Testis (tissue), 2 donors: ENCODE measurements around the gene AVL9.
"Not testable (repeated sequence)": the region's sequence is repeated elsewhere in the genome, so short reads cannot be mapped to it uniquely, and the experiment has no call there.

Source experiments
- POLR2A ChIP-seq: fragments of 450-650 bp; IDR thresholded peaks from one replicate; pipeline ENCODE4 v1.6.1; 2017; ENCODE audit warnings: antibody characterized with exemption, mild to moderate bottlenecking, moderate library complexity
- TF ChIP-seq, protein P1 (sequence below), 3 experiments: fragments of 450-650 bp in 2 of 3; fragments of 200-600 bp in 1 of 3; sonication (generic) in 1 of 3; IDR thresholded peaks; one replicate each; pipeline ENCODE4 v1.5.1; 2016 to 2019; ENCODE audit warnings: antibody characterized with exemption in 3 of 3, mild to moderate bottlenecking in 2 of 3, moderate library complexity in 1 of 3

DNA sequence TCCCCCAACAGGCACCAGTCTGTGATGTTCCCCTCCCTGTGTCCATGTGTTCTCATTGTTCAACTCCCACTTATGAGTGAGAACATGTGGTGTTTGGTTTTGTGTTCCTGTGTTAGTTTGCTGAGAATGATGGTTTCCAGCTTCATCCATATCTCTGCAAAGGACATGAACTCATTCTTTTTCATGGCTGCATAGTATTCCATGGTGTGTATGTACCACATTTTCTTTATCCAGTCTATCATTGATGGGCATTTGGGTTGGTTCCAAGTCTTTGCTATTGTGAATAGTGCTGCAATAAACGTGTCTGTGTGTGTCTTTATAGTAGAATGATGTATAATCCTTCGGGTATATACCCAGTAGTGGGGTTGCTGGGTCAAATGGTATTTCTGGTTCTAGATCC is 4.5 kb downstream of the AVL9 start:
- TF ChIP-seq, protein P1, sequence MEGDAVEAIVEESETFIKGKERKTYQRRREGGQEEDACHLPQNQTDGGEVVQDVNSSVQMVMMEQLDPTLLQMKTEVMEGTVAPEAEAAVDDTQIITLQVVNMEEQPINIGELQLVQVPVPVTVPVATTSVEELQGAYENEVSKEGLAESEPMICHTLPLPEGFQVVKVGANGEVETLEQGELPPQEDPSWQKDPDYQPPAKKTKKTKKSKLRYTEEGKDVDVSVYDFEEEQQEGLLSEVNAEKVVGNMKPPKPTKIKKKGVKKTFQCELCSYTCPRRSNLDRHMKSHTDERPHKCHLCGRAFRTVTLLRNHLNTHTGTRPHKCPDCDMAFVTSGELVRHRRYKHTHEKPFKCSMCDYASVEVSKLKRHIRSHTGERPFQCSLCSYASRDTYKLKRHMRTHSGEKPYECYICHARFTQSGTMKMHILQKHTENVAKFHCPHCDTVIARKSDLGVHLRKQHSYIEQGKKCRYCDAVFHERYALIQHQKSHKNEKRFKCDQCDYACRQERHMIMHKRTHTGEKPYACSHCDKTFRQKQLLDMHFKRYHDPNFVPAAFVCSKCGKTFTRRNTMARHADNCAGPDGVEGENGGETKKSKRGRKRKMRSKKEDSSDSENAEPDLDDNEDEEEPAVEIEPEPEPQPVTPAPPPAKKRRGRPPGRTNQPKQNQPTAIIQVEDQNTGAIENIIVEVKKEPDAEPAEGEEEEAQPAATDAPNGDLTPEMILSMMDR (IDR thresholded peaks at IDR 0.05): not testable (repeated sequence)
- not testable (repeated sequence) for TF ChIP-seq POLR2A
